Transverse colon (tissue), 4 donors: Measurements from ENCODE around the gene MAPRE2. TPM values are rescaled to one million over a fixed set of nuclear protein-coding genes. Genes with fewer than 3 reads are reported as not detected.

ENCODE experiments used
- DNase-seq: peaks from one replicate; pipeline ENCODE4 v3.0.0-alpha.2; 2019
- H3K27ac ChIP-seq, 4 donors: fragments of 200-600 bp; sonication (generic); 2 replicates each; pipeline ENCODE4 v1.5.1; 2016 to 2018; ENCODE audit warnings: inconsistent platforms in 4 of 4
- H3K27me3 ChIP-seq: fragments of 200-600 bp; sonication (generic); 2 replicates; pipeline ENCODE4 v1.5.1; 2017; ENCODE audit warnings: inconsistent platforms
- H3K36me3 ChIP-seq, 4 donors: fragments of 200-600 bp; sonication (generic); 2 replicates each; pipeline ENCODE4 v1.5.1; 2017 to 2019; ENCODE audit warnings: inconsistent platforms in 4 of 4
- H3K4me1 ChIP-seq, 4 donors: fragments of 200-600 bp; sonication (generic); 2 replicates each; pipeline ENCODE4 v1.5.1; 2017 to 2020; ENCODE audit warnings: inconsistent platforms in 4 of 4
- H3K4me3 ChIP-seq, 4 donors: fragments of 200-600 bp; sonication (generic); 1 replicate in 1 of 4; 2 replicates in 3 of 4; pipeline versions ENCODE4 v1.5.1 to v1.6.1; 2017 to 2019; ENCODE audit warnings: inconsistent platforms in 4 of 4
- H3K9me3 ChIP-seq, 2 donors: fragments of 200-600 bp; sonication (generic); 2 replicates each; pipeline ENCODE4 v1.5.1; 2017 to 2019; ENCODE audit warnings: inconsistent platforms in 2 of 2
- CTCF ChIP-seq, 5 experiments: fragments of 200-600 bp in 3 of 5; fragments of 450-650 bp in 2 of 5; sonication (generic) in 3 of 5; IDR thresholded peaks; 1 replicate in 2 of 5; 2 replicates in 3 of 5; pipeline ENCODE4 v1.5.1; 2016 to 2017; ENCODE audit warnings: antibody characterized with exemption in 5 of 5, inconsistent platforms in 3 of 5, mild to moderate bottlenecking in 2 of 5, moderate library complexity in 1 of 5
- EP300 ChIP-seq: sonication (generic); formaldehyde crosslinking; IDR thresholded peaks from one replicate; pipeline ENCODE4 v1.6.1; 2017; ENCODE audit warnings: antibody characterized with exemption, low read depth
- POLR2A ChIP-seq: fragments of 450-650 bp; IDR thresholded peaks from one replicate; pipeline ENCODE4 v1.6.1; 2016; ENCODE audit warnings: antibody characterized with exemption, mild to moderate bottlenecking, moderate library complexity
- POLR2AphosphoS5 ChIP-seq, 3 donors: sonication (generic); formaldehyde crosslinking; IDR thresholded peaks; one replicate each; pipeline ENCODE4 v1.6.1; 2016; ENCODE audit warnings: antibody characterized with exemption in 3 of 3
- WGBS, 2 donors: methylation state at CpG; one replicate each; pipeline ENCODE4 v1.1.5; 2018; ENCODE audit warnings: low coverage in 1 of 2; 5-methylcytosine and 5-hydroxymethylcytosine counted together
- in situ Hi-C, 4 donors: fragments of 200-750 bp; cut with MboI; loops; one replicate each; pipeline versions ENCODE4 v1.15.0 to v1.15.1; 2017; ENCODE audit warnings: low sequenced_read_pairs in 3 of 4, low pct_ligation_motif_present in 1 of 4, low pct_unique_long_range_greater_than_20kb in 1 of 4
- intact Hi-C: fragments of 100-400 bp; cut with DNase I; formaldehyde crosslinking; loops from one replicate; pipeline ENCODE4 v1.15.1; 2023; ENCODE audit warnings: low total_unique reads
- total RNA-seq, 4 donors: library from RNA; depleted of rRNA; stranded (reverse); fragments of >200 nt; gene quantifications; one replicate each; pipeline ENCODE4 v1.1.0, GENCODE V29; 2016

Gene MAPRE2
- total RNA-seq, 4 donors from 2014 or later = 23.1 to 102 (median 48.5) TPM

GRCh38 chr18:34999756-35000289, 41.4 kb upstream of the MAPRE2 start:
- Histone ChIP-seq H3K27me3 (no peaks in the 10 kb centered on the region), H3K27ac (no peak overlapping the region), H3K36me3 (no peaks in the 10 kb centered on the region), H3K4me3 (no peak overlapping the region), H3K4me1 (no peaks in the 10 kb centered on the region), H3K9me3 (no peaks in the 10 kb centered on the region)
- in situ Hi-C loops (loop anchor here (10.0 to 25.0 kb wide), 4 partner anchors 137 to 362 kb away; partner anchors contain the start of gene ZNF24 (in 1 of the 4)), intact Hi-C loops (no loop called here)
- DNase-seq = no peak
- WGBS, 2 donors = 83 to 88% methylated on average over 1 to 4 of the region's 4 CpGs
- TF ChIP-seq POLR2AphosphoS5 (IDR thresholded peaks at IDR 0.05) (no peak), CTCF (IDR thresholded peaks at IDR 0.05) (no peak), EP300 (no peak), POLR2A (no peak)

GRCh38 chr18:35000457-35000856, 40.8 kb upstream of the MAPRE2 start:
- 81 to 82% methylated on average over 3 of the region's 3 CpGs for WGBS, 2 donors
- Histone ChIP-seq H3K9me3 (no peaks in the 10 kb centered on the region), H3K36me3 (no peaks in the 10 kb centered on the region), H3K27ac (no peak overlapping the region), H3K4me1 (no peaks in the 10 kb centered on the region), H3K27me3 (no peaks in the 10 kb centered on the region), H3K4me3 (no peak overlapping the region)
- intact Hi-C loops (no loop called here), in situ Hi-C loops (loop anchor here (10.0 to 25.0 kb wide), 4 partner anchors 137 to 362 kb away; partner anchors contain the start of gene ZNF24 (in 1 of the 4))
- no peak for DNase-seq
- TF ChIP-seq POLR2A = no peak
- no peak for TF ChIP-seq CTCF (IDR thresholded peaks at IDR 0.05)
- TF ChIP-seq POLR2AphosphoS5 (IDR thresholded peaks at IDR 0.05) = no peak
- no peak for TF ChIP-seq EP300

GRCh38 chr18:35002120-35002519, 39.1 kb upstream of the MAPRE2 start:
- H3K36me3 ChIP-seq = no peaks in the 10 kb centered on the region
- in situ Hi-C loops = loop anchor here (10.0 to 25.0 kb wide), 4 partner anchors 135 to 360 kb away; partner anchors contain the start of gene ZNF24 (in 1 of the 4)
- intact Hi-C loops = no loop called here

More at GRCh38 chr18:35002120-35002519, 39.1 kb upstream of the MAPRE2 start:
- TF ChIP-seq EP300 = no peak
- TF ChIP-seq CTCF (IDR thresholded peaks at IDR 0.05) = no peak
- TF ChIP-seq POLR2A = no peak
- no peak for TF ChIP-seq POLR2AphosphoS5 (IDR thresholded peaks at IDR 0.05)
- Histone ChIP-seq H3K4me1 (no peaks in the 10 kb centered on the region), H3K27ac (no peak overlapping the region), H3K27me3 (no peaks in the 10 kb centered on the region), H3K4me3 (no peak overlapping the region), H3K9me3 (no peaks in the 10 kb centered on the region)
- no peak for DNase-seq
- 49 to 85% methylated on average over 2 of the region's 2 CpGs for WGBS, 2 donors
